GM12878 (cell line): ENCODE measurements around the gene FGR.

Experiments
- CEBPB ChIP-seq, 2 experiments: fragments of 150-350 bp in 1 of 2; IDR thresholded peaks; 2 replicates each; pipeline ENCODE4 v1.6.1; 2012 to 2014; ENCODE audit warnings: low read depth in 2 of 2, low read length in 2 of 2, borderline replicate concordance in 1 of 2, inconsistent platforms in 1 of 2
- CTCF ChIP-seq, 3 experiments: IDR thresholded peaks in 2 of 3; conservative IDR thresholded peaks in 1 of 3; 2 replicates each; pipeline ENCODE4 v1.5.1; 2011; ENCODE audit warnings: low read depth in 3 of 3, low read length in 3 of 3, mild to moderate bottlenecking in 3 of 3, control low read depth in 2 of 3, moderate library complexity in 2 of 3, inconsistent platforms in 1 of 3, mixed read lengths in 1 of 3; ENCODE audit not compliant: control insufficient read depth in 2 of 3, insufficient read depth in 1 of 3; ENCODE audit errors: extremely low read depth in 1 of 3
- ESRRA ChIP-seq: IDR thresholded peaks from 2 replicates; pipeline ENCODE4 v1.6.1; 2012; ENCODE audit warnings: mild to moderate bottlenecking, low read length, improper control_type of control experiment
- FOXM1 ChIP-seq: IDR thresholded peaks from 2 replicates; pipeline ENCODE4 v1.6.1; 2012; ENCODE audit warnings: low read depth, mild to moderate bottlenecking, inconsistent platforms, low read length, moderate library complexity
- SPI1 ChIP-seq: IDR thresholded peaks from 2 replicates; pipeline ENCODE4 v1.6.1; 2011; ENCODE audit warnings: low read depth, mild to moderate bottlenecking, low read length, moderate library complexity, borderline replicate concordance; ENCODE audit not compliant: insufficient read depth

GRCh38 chr1:27567971-27568299 lies 67.0 kb downstream of the FGR start:
- TF ChIP-seq FOXM1 (no peak), CEBPB (IDR thresholded peaks at IDR 0.05; ENCODE audit: borderline replicate concordance in 1 of 2, low read depth in 2 of 2, low read length in 2 of 2) (no peak), SPI1 (no peak), CTCF (IDR thresholded peaks at IDR 0.05 in 2 of 3, conservative IDR thresholded peaks at IDR 0.05 in 1 of 3; ENCODE audit: control insufficient read depth in 2 of 3, extremely low read depth in 1 of 3, insufficient read depth in 1 of 3, low read depth in 3 of 3, low read length in 3 of 3) (no peak), ESRRA (no peak)
